Prostate gland (tissue), 2 donors: Measurements from ENCODE around the gene TMEM132D.

Experiments
- CTCF ChIP-seq, 4 experiments: fragments of 200-600 bp in 2 of 4; fragments of 450-650 bp in 2 of 4; sonication (generic) in 2 of 4; IDR thresholded peaks; 1 replicate in 3 of 4; 2 replicates in 1 of 4; pipeline ENCODE4 v1.5.1; 2016 to 2019; ENCODE audit warnings: antibody characterized with exemption in 4 of 4, mild to moderate bottlenecking in 2 of 4, moderate library complexity in 2 of 4
- POLR2A ChIP-seq: fragments of 450-650 bp; IDR thresholded peaks from one replicate; pipeline ENCODE4 v1.6.1; 2016; ENCODE audit warnings: antibody characterized with exemption, mild to moderate bottlenecking
- POLR2AphosphoS5 ChIP-seq: sonication (generic); formaldehyde crosslinking; IDR thresholded peaks from one replicate; pipeline ENCODE4 v1.6.1; 2017; ENCODE audit warnings: antibody characterized with exemption

DNA sequence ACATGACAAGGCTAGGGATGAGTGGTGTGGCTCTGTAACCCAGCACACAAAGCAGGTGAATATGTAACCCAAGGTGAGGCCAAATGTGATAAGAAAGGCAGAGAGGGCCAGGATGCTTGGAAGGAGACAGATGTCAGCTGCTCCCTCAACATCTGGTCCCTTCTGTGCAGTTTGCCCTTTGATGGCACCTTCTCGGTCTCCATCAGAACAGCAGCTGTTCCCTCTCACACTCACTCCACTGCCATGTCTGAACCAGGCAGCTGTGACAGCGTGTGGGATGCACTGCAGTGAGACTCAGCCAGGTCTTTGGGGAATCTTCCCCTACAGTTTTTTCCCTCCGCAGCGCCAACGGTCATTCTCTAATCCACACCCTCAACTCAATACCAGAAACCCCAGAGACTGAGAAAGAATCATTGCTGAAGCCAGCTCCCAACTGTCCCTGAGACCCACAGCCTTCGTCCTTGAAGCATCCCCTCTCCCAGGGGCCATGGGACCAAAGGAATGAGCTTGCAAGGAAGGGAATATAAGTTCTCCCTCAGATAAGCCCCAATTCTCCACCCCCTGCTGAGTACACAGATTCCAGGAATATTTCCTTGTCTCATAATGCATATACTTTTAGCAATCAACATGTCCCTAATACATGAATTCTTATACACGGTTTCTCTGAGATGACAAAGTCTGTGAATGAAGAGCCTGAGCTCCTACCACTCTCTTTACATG is 820.5 kb downstream of the TMEM132D start:
- TF ChIP-seq POLR2AphosphoS5 = no peak
- TF ChIP-seq POLR2A = no peak
- no peak for TF ChIP-seq CTCF (IDR thresholded peaks at IDR 0.05)
